SK-N-SH (cell line): Measurements from ENCODE around the gene MINDY3. TPM values are rescaled to one million over a fixed set of nuclear protein-coding genes. Genes with fewer than 3 reads are reported as not detected.

Source experiments
- CTCF ChIA-PET: fragments of 300-600, 350-600 bp; formaldehyde crosslinking; extraction: SDS; loops from one replicate; lab custom pipeline; 2021; lab: Yijun Ruan, JAX
- POLR2A ChIA-PET: fragments of 350-600 bp; sonication (Branson Sonifier 250); formaldehyde crosslinking; extraction: SDS; loops from one replicate; lab custom pipeline; 2020; ENCODE audit warnings: antibody characterized with exemption, inconsistent platforms; lab: Yijun Ruan, JAX
- DNase-seq: peaks from one replicate; pipeline ENCODE4 v3.0.0; 2012
- H2AFZ ChIP-seq: fragments of 200-600 bp; sonication (generic); 2 replicates; pipeline ENCODE4 v1.8.1; 2016; ENCODE audit warnings: antibody characterized with exemption, mild to moderate bottlenecking, low read depth
- H3F3A ChIP-seq: fragments of 200-600 bp; sonication (generic); replicated peaks from 2 replicates; pipeline ENCODE3; 2016; ENCODE audit warnings: antibody characterized with exemption, mild to moderate bottlenecking; ENCODE audit not compliant: insufficient read depth
- H3K27ac ChIP-seq, 2 experiments: fragments of 200-500 bp in 1 of 2; fragments of 200-600 bp in 1 of 2; sonication (Bioruptor generic) in 1 of 2; sonication (generic), shearing (Covaris generic) in 1 of 2; 2 replicates each; pipeline versions ENCODE4 v1.5.1 to v1.6.1; 2014 to 2016; ENCODE audit warnings: low read depth in 2 of 2, inconsistent platforms in 1 of 2, low read length in 1 of 2, mild to moderate bottlenecking in 1 of 2, mixed read lengths in 1 of 2
- H3K27me3 ChIP-seq: fragments of 200-600 bp; sonication (generic), shearing (Covaris generic); 2 replicates; pipeline ENCODE4 v1.6.1; 2016; ENCODE audit warnings: mixed run types; ENCODE audit not compliant: insufficient read depth
- H3K36me3 ChIP-seq, 2 experiments: fragments of 200-500 bp in 1 of 2; fragments of 200-600 bp in 1 of 2; sonication (Bioruptor generic) in 1 of 2; sonication (generic) in 1 of 2; replicated peaks in 1 of 2; 2 replicates each; pipeline versions ENCODE3 to v1.5.1; 2014 to 2016; ENCODE audit warnings: low read length in 1 of 2, mild to moderate bottlenecking in 1 of 2; ENCODE audit not compliant: insufficient read depth in 2 of 2, control insufficient read depth in 1 of 2
- H3K4me1 ChIP-seq, 2 experiments: fragments of 200-500 bp in 1 of 2; fragments of 200-600 bp in 1 of 2; sonication (Bioruptor generic) in 1 of 2; sonication (generic), shearing (Covaris generic) in 1 of 2; 2 replicates each; pipeline versions ENCODE4 v1.5.1 to v1.6.1; 2014 to 2016; ENCODE audit warnings: low read depth in 1 of 2, low read length in 1 of 2, mixed run types in 1 of 2; ENCODE audit not compliant: insufficient read depth in 2 of 2, control insufficient read depth in 1 of 2
- H3K4me2 ChIP-seq: fragments of 200-600 bp; sonication (generic), shearing (Covaris generic); 2 replicates; pipeline ENCODE4 v1.6.1; 2017; ENCODE audit warnings: mixed run types
- H3K4me3 ChIP-seq, 2 experiments: fragments of 200-500 bp in 1 of 2; fragments of 200-600 bp in 1 of 2; sonication (Bioruptor generic) in 1 of 2; sonication (generic), shearing (Covaris generic) in 1 of 2; 2 replicates each; pipeline versions ENCODE4 v1.5.1 to v1.8.1; 2014 to 2016; ENCODE audit warnings: low read depth in 2 of 2, inconsistent platforms in 1 of 2, low read length in 1 of 2, mild to moderate bottlenecking in 1 of 2, mixed read lengths in 1 of 2, moderate library complexity in 1 of 2
- H3K79me2 ChIP-seq: fragments of 200-600 bp; sonication (generic); 2 replicates; pipeline ENCODE4 v1.8.1; 2017; ENCODE audit warnings: mild to moderate bottlenecking; ENCODE audit not compliant: insufficient read depth
- H3K9ac ChIP-seq: fragments of 200-600 bp; sonication (generic); 2 replicates; pipeline ENCODE4 v1.6.1; 2017; ENCODE audit warnings: mixed run types
- H3K9me2 ChIP-seq: fragments of 200-600 bp; sonication (generic); 2 replicates; pipeline ENCODE4 v1.6.1; 2017; ENCODE audit warnings: mixed run types
- H3K9me3 ChIP-seq: fragments of 200-600 bp; sonication (generic); 2 replicates; pipeline ENCODE4 v1.6.1; 2017; ENCODE audit warnings: mixed run types, mild to moderate bottlenecking, moderate library complexity
- H4K20me1 ChIP-seq: fragments of 200-600 bp; sonication (generic); 2 replicates; pipeline ENCODE4 v1.6.1; 2017; ENCODE audit warnings: mild to moderate bottlenecking, mixed run types; ENCODE audit not compliant: insufficient read depth
- EZH2phosphoT487 ChIP-seq: fragments of 200-600 bp; sonication (generic); IDR thresholded peaks from 2 replicates; pipeline ENCODE4 v1.6.1; 2017; ENCODE audit warnings: low read depth, mixed run types, mild to moderate bottlenecking, antibody characterized with exemption, moderate library complexity, borderline replicate concordance
- FOSL2 ChIP-seq: IDR thresholded peaks from 2 replicates; pipeline ENCODE4 v1.4.0; 2012; ENCODE audit warnings: low read depth, mild to moderate bottlenecking, moderate library complexity, borderline replicate concordance
- FOXJ3 ChIP-seq: sonication (generic); formaldehyde crosslinking; IDR thresholded peaks from 2 replicates; pipeline ENCODE4 v1.5.1; 2020; ENCODE audit warnings: mild to moderate bottlenecking, missing genetic modification reagents
- FOXM1 ChIP-seq: IDR thresholded peaks from 2 replicates; pipeline ENCODE4 v1.4.0; 2012; ENCODE audit warnings: low read depth, mild to moderate bottlenecking
- GABPA ChIP-seq: IDR thresholded peaks from 2 replicates; pipeline ENCODE4 v1.4.0; 2012; ENCODE audit warnings: low read depth, mild to moderate bottlenecking
- GATA2 ChIP-seq: sonication (generic); formaldehyde crosslinking; IDR thresholded peaks from 2 replicates; pipeline ENCODE4 v1.5.0; 2020; ENCODE audit warnings: mild to moderate bottlenecking, missing genetic modification reagents
- JUND ChIP-seq: IDR thresholded peaks from 2 replicates; pipeline ENCODE4 v1.4.0; 2012
- MEF2A ChIP-seq: IDR thresholded peaks from 2 replicates; pipeline ENCODE4 v1.4.0; 2012; ENCODE audit warnings: low read depth, borderline replicate concordance
- RAD21 ChIP-seq: IDR thresholded peaks from 2 replicates; pipeline ENCODE4 v1.6.1; 2012; ENCODE audit warnings: mild to moderate bottlenecking, low read length
- RCOR1 ChIP-seq: fragments of 150-350 bp; IDR thresholded peaks from 2 replicates; pipeline ENCODE4 v1.6.1; 2017; ENCODE audit warnings: antibody characterized with exemption, low read length
- RFX5 ChIP-seq: IDR thresholded peaks from 2 replicates; pipeline ENCODE4 v1.6.1; 2012; ENCODE audit warnings: mild to moderate bottlenecking, improper control_type of control experiment, low read length
- RXRA ChIP-seq: IDR thresholded peaks from 2 replicates; pipeline ENCODE4 v1.4.0; 2012; ENCODE audit warnings: low read depth, mild to moderate bottlenecking, borderline replicate concordance
- SIN3A ChIP-seq: IDR thresholded peaks from 2 replicates; pipeline ENCODE4 v1.6.1; 2012; ENCODE audit warnings: low read depth, mild to moderate bottlenecking, low read length, moderate library complexity, borderline replicate concordance
- SMC3 ChIP-seq: IDR thresholded peaks from 2 replicates; pipeline ENCODE4 v1.6.1; 2012; ENCODE audit warnings: low read depth, low read length, improper control_type of control experiment
- TCF12 ChIP-seq: IDR thresholded peaks from 2 replicates; pipeline ENCODE4 v1.4.0; 2012
- TEAD4 ChIP-seq: IDR thresholded peaks from 2 replicates; pipeline ENCODE4 v1.4.0; 2012; ENCODE audit warnings: mild to moderate bottlenecking, borderline replicate concordance; ENCODE audit not compliant: insufficient read depth
- WGBS: methylation state at CpG from one replicate; pipeline ENCODE4 v1.1.6; 2017; ENCODE audit warnings: low lambda C conversion rate; 5-methylcytosine and 5-hydroxymethylcytosine counted together
- polyA plus RNA-seq, 3 experiments: library from polyadenylated mRNA; depleted of rRNA; stranded (reverse); fragments of >200 nt; gene quantifications; 2 replicates each; pipeline ENCODE4 v1.2.3, GENCODE V29; 2012
- TF ChIP-seq, protein P1 (sequence below): IDR thresholded peaks from 2 replicates; pipeline ENCODE4 v1.6.1; 2012; ENCODE audit warnings: mild to moderate bottlenecking, low read depth, low read length, moderate library complexity
- TF ChIP-seq, protein P2 (sequence below): IDR thresholded peaks from 2 replicates; pipeline ENCODE4 v1.4.0; 2012; ENCODE audit warnings: low read depth, borderline replicate concordance

The MINDY3 gene
- polyA plus RNA-seq, 1 of the 3 experiments (the other 2 are of a cell fraction): 9.5 TPM

DNA sequence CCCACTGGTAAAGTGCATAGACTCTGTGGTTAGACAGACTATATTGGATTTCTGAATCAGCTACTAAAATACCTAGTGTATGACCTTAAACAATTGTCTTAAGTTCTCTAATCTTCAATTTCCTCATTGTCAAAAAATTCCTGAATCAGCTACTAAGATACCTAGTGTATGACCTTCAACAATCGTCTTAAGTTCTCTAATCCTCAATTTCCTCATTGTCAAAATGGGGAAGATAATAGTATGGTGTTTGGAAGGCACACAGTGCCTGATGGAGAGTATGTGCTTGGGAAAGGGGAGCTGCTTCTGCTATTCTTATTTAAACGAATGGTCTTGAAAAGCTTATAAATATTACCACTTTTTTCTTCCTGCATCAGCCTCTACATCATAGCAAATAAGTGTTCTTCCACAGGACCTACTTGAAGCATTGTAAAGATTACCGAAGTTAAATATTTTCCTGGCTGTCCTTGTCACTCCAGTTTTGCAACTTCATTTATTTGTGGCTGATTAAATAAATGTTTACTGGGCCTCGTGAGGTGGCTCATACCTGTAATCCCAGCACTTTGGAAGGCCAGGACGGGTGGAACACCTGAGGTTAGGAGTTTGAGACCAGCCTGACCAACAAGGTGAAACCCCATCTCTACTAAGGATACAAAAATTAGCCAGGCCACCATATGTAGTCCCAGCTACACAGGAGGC lies 76.2 kb downstream of the MINDY3 start:
- no peak overlapping the region for H3K27ac ChIP-seq
- no peaks in the 10 kb centered on the region for H4K20me1 ChIP-seq
- WGBS: 89% methylated on average over 5 of the region's 5 CpGs
- CTCF ChIA-PET: no interaction called here
- H3K4me1 ChIP-seq: peaks cover 0 to 7% of the 10 kb centered on the region in 2 experiments; a peak in 1 of 4 replicates
- no peak overlapping the region for H3K9ac ChIP-seq
- H3K4me2 ChIP-seq: no peak overlapping the region
- no peak for TF ChIP-seq TEAD4
- TF ChIP-seq RXRA: no peak
- no peak for TF ChIP-seq RFX5
- no peak for TF ChIP-seq SMC3
- TF ChIP-seq SIN3A: no peak
- TF ChIP-seq, protein P1, sequence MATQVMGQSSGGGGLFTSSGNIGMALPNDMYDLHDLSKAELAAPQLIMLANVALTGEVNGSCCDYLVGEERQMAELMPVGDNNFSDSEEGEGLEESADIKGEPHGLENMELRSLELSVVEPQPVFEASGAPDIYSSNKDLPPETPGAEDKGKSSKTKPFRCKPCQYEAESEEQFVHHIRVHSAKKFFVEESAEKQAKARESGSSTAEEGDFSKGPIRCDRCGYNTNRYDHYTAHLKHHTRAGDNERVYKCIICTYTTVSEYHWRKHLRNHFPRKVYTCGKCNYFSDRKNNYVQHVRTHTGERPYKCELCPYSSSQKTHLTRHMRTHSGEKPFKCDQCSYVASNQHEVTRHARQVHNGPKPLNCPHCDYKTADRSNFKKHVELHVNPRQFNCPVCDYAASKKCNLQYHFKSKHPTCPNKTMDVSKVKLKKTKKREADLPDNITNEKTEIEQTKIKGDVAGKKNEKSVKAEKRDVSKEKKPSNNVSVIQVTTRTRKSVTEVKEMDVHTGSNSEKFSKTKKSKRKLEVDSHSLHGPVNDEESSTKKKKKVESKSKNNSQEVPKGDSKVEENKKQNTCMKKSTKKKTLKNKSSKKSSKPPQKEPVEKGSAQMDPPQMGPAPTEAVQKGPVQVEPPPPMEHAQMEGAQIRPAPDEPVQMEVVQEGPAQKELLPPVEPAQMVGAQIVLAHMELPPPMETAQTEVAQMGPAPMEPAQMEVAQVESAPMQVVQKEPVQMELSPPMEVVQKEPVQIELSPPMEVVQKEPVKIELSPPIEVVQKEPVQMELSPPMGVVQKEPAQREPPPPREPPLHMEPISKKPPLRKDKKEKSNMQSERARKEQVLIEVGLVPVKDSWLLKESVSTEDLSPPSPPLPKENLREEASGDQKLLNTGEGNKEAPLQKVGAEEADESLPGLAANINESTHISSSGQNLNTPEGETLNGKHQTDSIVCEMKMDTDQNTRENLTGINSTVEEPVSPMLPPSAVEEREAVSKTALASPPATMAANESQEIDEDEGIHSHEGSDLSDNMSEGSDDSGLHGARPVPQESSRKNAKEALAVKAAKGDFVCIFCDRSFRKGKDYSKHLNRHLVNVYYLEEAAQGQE: no peak
- no peak for TF ChIP-seq RAD21
- no peak for TF ChIP-seq EZH2phosphoT487
- TF ChIP-seq FOXM1: no peak
- peaks cover 24 to 65% of the 10 kb centered on the region in 2 experiments for H3K36me3 ChIP-seq
- H3K9me2 ChIP-seq: no peaks in the 10 kb centered on the region
- no peaks in the 10 kb centered on the region for H3K79me2 ChIP-seq
- no peak overlapping the region for H3K4me3 ChIP-seq
- H2AFZ ChIP-seq: no peak overlapping the region
- no peaks in the 10 kb centered on the region for H3K9me3 ChIP-seq
- DNase-seq: no peak
- POLR2A ChIA-PET: no interaction called here
- H3F3A ChIP-seq: no peaks in the 10 kb centered on the region
- no peaks in the 10 kb centered on the region for H3K27me3 ChIP-seq

DNA sequence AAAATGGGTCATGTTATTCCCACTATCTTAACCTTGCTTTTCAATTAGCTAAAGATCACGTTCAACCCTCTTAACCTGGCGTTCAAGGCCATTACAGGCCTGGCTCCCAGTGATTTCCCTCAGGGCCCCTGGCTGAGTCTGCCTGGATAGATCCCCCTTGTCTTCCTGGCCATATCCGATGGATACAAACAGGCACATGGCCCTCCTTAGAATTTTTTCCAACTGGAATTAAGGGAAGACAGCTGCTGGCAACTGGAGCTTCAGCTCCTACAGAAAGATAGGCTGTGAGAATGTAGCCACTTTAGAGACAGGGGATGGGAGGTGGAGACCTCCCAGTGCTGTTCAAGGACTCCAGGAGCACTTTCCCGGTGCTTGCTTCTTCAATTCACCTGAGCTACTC lies 77.5 kb downstream of the MINDY3 start:
- H3K4me3 ChIP-seq: no peak overlapping the region
- H3K79me2 ChIP-seq: no peaks in the 10 kb centered on the region
- H3F3A ChIP-seq: no peaks in the 10 kb centered on the region
- H3K4me1 ChIP-seq: peaks cover 0 to 7% of the 10 kb centered on the region in 2 experiments; a peak in 1 of 4 replicates
- no peak overlapping the region for H3K27ac ChIP-seq
- CTCF ChIA-PET: no interaction called here
- no peaks in the 10 kb centered on the region for H4K20me1 ChIP-seq
- H3K27me3 ChIP-seq: no peaks in the 10 kb centered on the region
- no peak for DNase-seq
- H3K9me3 ChIP-seq: no peaks in the 10 kb centered on the region
- POLR2A ChIA-PET: no interaction called here
- H3K9ac ChIP-seq: no peak overlapping the region
- 89% methylated on average over 4 of the region's 4 CpGs for WGBS
- no peak overlapping the region for H3K4me2 ChIP-seq
- peaks cover 27 to 67% of the 10 kb centered on the region in 2 experiments for H3K36me3 ChIP-seq
- H2AFZ ChIP-seq: no peak overlapping the region
- H3K9me2 ChIP-seq: no peaks in the 10 kb centered on the region
- TF ChIP-seq MEF2A: no peak
- no peak for TF ChIP-seq TEAD4
- TF ChIP-seq TCF12: no peak
- TF ChIP-seq GABPA: no peak
- TF ChIP-seq, protein P2, sequence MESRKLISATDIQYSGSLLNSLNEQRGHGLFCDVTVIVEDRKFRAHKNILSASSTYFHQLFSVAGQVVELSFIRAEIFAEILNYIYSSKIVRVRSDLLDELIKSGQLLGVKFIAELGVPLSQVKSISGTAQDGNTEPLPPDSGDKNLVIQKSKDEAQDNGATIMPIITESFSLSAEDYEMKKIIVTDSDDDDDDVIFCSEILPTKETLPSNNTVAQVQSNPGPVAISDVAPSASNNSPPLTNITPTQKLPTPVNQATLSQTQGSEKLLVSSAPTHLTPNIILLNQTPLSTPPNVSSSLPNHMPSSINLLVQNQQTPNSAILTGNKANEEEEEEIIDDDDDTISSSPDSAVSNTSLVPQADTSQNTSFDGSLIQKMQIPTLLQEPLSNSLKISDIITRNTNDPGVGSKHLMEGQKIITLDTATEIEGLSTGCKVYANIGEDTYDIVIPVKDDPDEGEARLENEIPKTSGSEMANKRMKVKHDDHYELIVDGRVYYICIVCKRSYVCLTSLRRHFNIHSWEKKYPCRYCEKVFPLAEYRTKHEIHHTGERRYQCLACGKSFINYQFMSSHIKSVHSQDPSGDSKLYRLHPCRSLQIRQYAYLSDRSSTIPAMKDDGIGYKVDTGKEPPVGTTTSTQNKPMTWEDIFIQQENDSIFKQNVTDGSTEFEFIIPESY: no peak
- no peak for TF ChIP-seq EZH2phosphoT487
- no peak for TF ChIP-seq RCOR1
- no peak for TF ChIP-seq FOXJ3 (CRISPR knock-in tag)
- no peak for TF ChIP-seq SIN3A
- TF ChIP-seq, protein P1: no peak
- no peak for TF ChIP-seq GATA2
- TF ChIP-seq FOSL2: no peak
- TF ChIP-seq JUND: no peak
- TF ChIP-seq RXRA: no peak
